ENCODE results near the gene SRC.

DNA sequence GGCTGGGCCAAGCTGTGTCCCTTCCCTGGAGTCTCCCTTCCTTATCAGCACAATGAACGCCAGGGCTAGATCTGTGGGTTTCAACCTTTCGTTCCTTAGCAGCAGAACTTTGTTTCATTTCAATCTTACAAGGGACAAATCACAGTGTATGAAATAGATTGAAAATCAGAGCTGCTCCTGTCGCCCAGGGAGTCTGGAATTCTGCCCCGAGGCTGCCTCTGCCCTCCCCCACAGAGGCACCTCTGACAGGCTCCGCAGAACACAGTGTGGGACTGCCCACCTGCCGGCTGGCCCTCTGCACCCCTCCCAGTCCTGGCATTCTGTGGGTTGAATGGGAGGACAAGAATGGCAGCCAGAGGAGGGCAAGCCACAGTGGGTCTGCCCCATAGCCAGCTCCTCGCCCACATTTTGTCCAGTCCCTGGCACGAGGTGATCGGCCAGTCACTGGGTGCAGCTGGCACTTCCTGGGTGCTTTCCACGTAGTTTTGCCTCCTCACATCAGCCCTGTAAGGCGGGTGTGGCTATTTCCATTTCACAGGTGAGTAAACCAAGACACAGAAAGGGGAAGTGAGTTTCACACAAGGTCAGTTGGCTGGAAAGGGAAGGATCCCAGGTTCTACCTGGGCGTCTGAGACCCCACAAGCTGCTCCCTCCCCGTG lies 30.4 kb upstream of the SRC start:
- TF ChIP-seq, protein P1, sequence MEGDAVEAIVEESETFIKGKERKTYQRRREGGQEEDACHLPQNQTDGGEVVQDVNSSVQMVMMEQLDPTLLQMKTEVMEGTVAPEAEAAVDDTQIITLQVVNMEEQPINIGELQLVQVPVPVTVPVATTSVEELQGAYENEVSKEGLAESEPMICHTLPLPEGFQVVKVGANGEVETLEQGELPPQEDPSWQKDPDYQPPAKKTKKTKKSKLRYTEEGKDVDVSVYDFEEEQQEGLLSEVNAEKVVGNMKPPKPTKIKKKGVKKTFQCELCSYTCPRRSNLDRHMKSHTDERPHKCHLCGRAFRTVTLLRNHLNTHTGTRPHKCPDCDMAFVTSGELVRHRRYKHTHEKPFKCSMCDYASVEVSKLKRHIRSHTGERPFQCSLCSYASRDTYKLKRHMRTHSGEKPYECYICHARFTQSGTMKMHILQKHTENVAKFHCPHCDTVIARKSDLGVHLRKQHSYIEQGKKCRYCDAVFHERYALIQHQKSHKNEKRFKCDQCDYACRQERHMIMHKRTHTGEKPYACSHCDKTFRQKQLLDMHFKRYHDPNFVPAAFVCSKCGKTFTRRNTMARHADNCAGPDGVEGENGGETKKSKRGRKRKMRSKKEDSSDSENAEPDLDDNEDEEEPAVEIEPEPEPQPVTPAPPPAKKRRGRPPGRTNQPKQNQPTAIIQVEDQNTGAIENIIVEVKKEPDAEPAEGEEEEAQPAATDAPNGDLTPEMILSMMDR (IDR thresholded peaks at IDR 0.05; ENCODE audit: extremely low read depth in 1 of 2, insufficient read depth in 1 of 2, low read depth in 1 of 2, low read length in 2 of 2): no peak
- no peak for TF ChIP-seq JUN (IDR thresholded peaks at IDR 0.05; ENCODE audit: borderline replicate concordance, insufficient read depth, insufficient read length, low read depth)

Data from endothelial cell of umbilical vein (primary cell).